Hematopoietic multipotent progenitor cell treated with erythropoietin and hydrocortisone succinate and interleukin-3 and kit ligand, for 4 days (in vitro differentiated cells): ENCODE results near the gene NPLOC4.
A peak's percentile ranks its signal among the peaks of the same experiment; 100 is the strongest.
"Not testable (repeated sequence)": the region's sequence is repeated elsewhere in the genome, so short reads cannot be mapped to it uniquely, and the experiment has no call there.

ENCODE experiments used
- DNase-seq: peaks from one replicate; pipeline ENCODE4 v3.0.0-alpha.2; 2015

The NPLOC4 gene

GRCh38 chr17:81531998-81532404 is 104.9 kb downstream of the NPLOC4 start:
- DNase-seq, result not testable (repeated sequence)

DNA sequence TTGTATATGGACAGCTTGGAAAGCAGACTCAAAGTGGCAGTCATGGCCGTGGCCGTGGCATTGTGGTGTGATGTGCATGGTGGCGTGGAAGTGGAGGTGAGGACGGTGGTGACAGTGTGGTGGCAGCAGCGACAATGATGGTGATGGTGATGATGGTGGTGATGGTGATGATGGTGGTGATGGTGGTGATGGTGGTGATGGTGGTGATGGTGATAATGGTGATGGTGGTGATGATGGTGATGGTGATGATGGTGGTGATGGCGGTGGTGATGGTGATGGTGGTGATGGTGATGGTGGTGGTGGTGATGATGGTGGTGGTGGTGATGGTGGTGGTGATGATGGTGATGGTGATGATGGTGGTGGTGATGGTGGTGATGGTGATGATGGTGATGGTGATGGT is 105.9 kb downstream of the NPLOC4 start:
- DNase-seq, result not testable (repeated sequence)

DNA sequence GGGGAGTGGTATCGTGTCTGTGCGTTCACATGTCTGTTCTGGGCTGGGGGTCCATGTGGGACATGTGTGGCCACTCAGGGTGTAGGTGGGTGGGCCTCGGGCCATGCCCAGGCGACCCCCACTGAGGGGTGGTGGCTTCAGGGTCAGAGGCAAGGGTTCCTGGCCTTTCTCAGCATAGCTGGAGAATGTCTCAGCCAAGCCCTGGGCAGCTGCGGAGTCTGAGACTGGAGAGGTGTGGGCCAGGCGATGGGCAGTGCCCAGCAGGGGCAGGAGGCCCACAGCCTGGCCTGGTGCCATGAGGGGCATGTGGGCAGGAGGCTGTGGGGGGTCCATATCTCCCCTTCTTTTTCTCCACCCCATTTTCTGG is 107.5 kb downstream of the NPLOC4 start:
- DNase-seq, result no peak

DNA sequence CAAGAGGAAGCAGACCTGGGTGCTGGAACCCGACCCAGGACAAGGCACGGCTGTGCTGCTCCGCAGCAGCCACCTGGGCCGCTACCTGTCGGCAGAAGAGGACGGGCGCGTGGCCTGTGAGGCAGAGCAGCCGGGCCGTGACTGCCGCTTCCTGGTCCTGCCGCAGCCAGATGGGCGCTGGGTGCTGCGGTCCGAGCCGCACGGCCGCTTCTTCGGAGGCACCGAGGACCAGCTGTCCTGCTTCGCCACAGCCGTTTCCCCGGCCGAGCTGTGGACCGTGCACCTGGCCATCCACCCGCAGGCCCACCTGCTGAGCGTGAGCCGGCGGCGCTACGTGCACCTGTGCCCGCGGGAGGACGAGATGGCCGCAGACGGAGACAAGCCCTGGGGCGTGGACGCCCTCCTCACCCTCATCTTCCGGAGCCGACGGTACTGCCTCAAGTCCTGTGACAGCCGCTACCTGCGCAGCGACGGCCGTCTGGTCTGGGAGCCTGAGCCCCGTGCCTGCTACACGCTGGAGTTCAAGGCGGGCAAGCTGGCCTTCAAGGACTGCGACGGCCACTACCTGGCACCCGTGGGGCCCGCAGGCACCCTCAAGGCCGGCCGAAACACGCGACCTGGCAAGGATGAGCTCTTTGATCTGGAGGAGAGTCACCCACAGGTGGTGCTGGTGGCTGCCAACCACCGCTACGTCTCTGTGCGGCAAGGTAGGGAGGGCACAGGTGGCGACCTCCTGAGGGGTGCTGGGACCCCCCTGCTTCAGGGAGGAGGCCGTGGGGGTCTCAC is 108.1 kb downstream of the NPLOC4 start:
- DNase-seq, result no peak

DNA sequence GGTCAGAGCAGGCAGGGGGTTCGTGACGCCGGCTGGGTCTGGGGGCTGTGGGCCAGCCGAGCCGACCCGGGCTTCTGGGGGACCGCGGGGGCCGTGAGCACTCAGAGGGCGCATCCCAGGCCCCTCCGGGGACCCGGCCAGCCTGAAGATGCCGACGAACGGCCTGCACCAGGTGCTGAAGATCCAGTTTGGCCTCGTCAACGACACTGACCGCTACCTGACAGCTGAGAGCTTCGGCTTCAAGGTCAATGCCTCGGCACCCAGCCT is 108.6 kb downstream of the NPLOC4 start:
- no peak for DNase-seq

DNA sequence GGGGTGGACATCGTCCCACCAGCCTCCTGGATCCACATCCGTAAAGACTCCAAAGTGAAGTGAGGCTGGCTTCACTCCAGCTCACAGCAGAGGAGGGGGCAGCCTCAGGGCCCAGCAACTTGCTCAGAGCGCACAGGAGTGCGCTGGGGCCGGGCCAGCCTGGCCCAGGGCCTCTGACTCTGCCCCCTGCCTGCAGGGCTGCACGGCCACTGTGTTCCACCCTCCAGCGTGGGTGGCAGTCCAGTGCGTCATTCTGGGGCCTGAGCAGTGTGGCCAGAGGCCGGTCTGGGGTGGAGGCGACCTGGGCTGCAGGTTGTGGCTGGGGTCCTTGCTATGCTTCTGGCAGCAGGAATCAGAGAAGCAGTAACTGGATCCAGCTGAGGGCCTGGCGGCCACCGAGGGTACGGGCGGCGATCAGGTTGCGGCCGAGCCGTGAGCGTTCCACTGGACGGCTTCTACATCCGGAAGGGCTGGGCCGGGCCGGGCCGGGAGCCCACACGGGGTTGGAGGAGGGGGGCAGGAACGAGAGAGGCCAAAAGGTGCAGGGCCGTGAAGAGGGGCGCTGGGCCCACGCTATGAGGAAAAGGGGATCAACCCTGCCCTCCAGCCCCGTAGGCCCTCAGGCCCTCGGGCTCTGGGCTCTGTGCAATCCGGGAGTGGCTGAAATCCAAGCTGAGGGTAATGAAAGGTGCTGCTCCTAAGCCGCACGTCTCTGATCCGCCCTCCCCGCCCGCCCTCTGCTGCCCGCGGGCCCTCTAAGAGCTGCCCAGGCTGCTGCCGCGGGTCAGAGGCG is 109.1 kb downstream of the NPLOC4 start, which contains the start of gene FSCN2:
Gene FSCN2, plus strand, starts transcription at position 787 of the 793 bp plus-strand sequence. CDS start 155 bp downstream, outside the sequence.
- no peak for DNase-seq

- DNase-seq, result no peak
Observed at GRCh38 chr17:81526662-81527571, 110.0 kb downstream of the NPLOC4 start.

- no peak for DNase-seq
Observed at GRCh38 chr17:81524865-81525159, 112.1 kb downstream of the NPLOC4 start.

GRCh38 chr17:81524039-81524864 is 112.7 kb downstream of the NPLOC4 start:
- no peak for DNase-seq

DNA sequence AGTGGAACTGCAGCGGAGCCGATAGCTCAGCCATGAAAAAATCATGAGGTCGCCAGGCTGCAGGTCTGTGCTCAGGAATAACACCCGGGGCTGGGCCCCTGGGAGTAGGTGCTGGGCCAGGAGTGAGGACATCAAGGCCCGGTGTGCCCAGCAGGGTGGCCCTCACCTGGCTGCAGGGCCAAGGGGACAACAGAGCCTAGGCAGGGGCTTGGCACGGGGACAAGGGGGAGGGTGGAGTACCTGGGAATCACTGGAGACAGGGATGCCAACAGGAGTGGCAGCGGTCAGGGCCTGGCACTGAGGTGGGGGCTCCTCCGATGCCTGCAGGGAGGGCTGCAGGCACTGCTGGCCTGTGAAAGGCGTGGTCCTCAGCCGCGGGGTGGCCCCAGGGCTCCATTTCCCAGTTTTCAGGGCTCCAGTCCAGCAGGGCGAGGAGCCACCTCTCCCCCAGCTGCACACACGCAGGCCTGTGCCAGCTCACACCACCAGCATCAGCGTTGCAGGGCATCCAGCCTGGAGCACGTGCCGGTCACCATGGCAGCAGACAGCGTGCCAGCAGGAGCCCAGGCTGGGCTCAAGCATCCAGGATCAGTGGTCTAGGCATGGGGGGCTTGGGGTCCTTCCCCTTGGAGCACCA is 113.4 kb downstream of the NPLOC4 start:
- DNase-seq, result no peak

GRCh38 chr17:81522491-81523401 is 114.2 kb downstream of the NPLOC4 start:
- peak; percentile 78 for DNase-seq

DNA sequence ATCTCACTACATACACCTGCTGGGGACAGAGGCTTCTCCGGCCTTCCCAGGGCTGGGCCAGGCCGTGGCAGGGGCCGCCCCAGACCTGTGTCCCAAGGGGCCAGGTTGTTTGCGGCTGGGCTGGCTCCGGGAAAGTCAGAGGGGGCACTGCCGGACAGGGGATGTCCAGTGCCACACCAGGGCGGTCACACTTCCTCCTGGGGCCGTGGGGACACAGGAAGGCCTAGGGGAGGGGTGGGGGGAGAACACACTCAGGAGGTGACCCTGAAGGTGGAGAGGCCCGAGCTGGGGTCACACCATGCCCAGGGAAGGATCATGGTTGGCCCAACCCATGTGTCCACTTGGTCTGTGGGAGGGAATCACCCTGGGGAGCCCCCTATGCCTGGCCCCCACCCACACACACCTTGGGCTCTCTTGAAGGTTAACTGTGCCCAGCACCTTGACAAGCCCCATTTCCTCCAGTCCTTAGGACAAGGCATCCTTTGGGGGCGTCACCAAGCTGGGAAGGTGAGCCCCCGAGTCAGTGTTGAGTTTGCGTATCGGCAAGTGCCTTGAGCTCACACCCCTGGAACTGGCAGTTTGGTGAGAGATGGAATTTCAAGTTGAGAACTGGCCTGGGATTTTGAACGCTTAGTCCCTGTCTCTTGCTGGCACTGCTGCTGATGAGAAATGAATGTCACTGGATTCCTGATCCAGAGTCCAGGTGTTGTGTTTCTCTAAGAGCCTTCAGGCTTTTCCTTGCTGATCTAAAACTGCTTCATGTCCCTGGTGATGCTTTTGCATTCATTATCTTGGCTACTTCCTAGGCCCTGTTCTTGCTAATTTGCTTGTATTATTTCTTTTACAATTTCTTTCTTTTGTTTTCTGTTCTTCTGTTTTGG is 116.7 kb downstream of the NPLOC4 start:
- DNase-seq, result no peak

DNA sequence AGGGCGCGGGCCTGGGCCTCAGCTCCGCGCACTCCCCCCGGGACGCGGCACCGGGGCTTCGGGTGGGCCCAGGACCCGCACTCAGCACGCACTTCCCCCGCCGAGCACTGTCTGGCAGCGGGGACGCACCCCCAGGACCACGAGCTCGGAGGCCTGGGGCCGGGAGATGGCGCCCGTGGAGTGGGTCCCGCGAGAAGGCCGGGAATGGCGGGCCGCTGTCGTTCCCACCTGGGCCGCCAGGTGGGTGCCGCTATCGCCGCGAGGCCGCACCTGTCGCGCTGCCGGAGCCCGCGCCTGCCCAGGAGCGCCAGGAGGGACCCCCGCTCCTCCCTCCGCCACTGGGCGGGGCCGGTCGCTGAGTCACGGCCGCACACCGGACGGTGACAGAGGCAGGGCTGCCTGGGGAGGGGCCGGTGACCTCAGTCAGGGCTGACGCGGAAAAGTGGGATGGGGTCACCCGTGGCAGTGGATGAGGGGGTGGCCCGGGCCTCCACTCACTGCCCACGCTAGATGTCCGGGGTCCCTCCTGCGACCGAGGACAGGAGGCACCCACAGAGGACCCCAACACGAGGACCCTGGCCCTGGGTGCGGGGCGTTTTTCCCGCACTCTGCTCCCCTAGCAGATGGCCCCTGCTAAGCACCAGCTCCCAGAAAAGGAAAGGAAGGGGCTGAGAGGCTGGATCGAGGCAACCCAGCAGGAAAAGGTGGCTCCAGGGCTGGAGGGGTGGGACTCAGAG is 117.5 kb downstream of the NPLOC4 start:
- DNase-seq, result peak; percentile 33

DNA sequence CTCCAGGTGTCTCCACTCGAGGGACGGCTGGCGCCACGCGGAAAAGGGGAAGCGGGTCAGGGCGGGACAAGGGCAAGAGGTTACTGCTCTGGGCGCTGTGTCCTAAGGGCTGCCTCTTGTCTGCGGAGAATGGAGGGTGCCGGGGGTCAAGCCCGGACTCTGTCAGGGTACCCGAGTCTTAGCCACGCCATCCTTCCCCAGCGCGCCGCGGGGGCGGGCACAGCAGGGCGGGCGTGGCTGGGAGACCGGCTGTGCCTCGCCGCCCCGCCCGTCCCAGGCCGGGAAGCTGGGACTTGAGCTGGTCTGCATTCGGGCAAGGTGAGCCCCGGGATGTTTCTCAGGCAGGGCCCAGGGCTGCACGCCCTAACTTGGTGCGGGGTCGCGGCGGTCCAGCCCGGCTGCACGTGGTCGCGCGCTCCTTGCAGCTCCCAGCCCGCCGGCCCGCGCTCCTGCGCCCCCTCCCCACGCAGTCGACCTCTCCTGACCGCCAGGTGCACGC is 118.1 kb downstream of the NPLOC4 start:
- DNase-seq, result no peak

GRCh38 chr17:81518113-81518784 is 118.7 kb downstream of the NPLOC4 start:
- DNase-seq, result no peak

GRCh38 chr17:81517339-81518112 is 119.4 kb downstream of the NPLOC4 start:
- DNase-seq, result no peak

DNA sequence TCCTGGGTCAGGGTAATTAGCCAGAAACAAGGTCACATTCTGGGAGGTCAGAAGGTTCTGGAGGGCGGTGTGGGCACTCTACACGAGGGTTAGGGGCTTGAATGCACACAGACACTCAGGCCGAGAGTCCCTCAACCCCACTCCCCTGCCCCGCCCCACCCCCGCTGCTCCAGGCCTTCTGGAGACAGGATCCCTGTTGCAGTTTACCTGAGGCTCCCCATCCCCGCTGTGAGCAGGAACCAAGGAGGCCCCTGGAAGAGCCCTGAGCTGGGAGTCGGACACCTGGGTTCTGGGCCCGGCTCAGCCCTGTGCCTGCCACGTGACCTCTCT is 119.9 kb downstream of the NPLOC4 start:
- no peak for DNase-seq

DNA sequence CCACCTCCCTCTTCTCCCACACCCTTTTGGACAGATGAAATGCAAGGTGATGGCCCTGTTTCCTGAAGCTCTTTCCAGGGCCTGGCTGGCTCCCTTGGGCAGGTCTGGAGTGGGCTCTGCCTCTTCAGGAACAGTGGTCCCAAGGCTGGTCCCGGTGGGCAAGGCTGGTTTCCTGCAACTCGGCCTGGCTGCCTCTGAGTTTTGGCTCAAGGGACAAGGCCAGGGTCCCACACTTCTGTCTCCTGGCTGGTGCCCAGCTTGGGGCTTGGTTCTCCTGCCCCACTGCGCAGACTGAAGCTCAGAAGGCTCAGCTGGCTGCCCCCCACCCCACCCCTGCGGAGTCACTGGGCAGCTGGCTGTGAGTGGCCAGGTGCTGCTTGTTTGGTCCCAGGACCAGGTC is 120.5 kb downstream of the NPLOC4 start:
- no peak for DNase-seq
